Measurements from ENCODE around the gene CDK5RAP2. TPM values are rescaled to one million over a fixed set of nuclear protein-coding genes. Genes with fewer than 3 reads are reported as not detected.
"Not testable (repeated sequence)": the region's sequence is repeated elsewhere in the genome, so short reads cannot be mapped to it uniquely, and the experiment has no call there.

CDK5RAP2 gene
- polyA plus RNA-seq, 10 donors, result 35.5 to 54.8 (median 45.7) TPM

DNA sequence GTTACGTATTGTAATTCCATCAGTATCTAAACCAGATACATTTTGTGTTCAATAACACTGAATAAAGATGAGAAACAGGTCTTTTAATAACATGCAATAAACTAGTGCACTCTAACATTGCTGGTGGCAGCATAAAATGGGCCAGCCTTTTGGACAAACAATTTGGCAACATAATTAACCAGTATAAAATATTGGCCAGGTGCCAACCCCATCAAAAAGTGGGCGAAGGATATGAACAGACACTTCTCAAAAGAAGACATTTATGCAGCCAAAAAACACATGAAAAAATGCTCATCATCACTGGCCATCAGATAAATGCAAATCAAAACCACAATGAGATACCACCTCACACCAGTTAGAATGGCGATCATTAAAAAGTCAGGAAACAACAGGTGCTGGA, 64.5 kb downstream of the CDK5RAP2 start:
- not testable (repeated sequence) for DNase-seq

DNA sequence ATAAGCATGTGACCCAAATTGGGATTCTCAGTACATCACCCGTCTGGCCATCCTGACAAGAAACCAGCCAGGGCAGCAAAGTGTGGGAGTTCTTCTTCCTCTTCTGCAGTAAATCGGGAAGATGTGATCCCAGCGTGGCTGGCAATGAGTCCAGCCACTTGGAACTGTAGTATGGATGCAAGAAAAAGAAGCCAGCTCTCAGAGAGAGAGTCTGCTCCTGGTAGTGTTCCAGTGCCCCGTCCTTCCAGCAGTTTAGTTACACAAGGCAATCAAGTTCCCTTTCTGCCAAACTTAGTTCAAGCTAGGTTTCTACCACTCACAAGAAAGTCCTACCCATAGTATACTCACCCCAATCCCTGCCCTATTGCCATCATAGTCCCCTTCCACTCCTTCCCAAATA, 65.6 kb downstream of the CDK5RAP2 start:
- no peak for DNase-seq

DNA sequence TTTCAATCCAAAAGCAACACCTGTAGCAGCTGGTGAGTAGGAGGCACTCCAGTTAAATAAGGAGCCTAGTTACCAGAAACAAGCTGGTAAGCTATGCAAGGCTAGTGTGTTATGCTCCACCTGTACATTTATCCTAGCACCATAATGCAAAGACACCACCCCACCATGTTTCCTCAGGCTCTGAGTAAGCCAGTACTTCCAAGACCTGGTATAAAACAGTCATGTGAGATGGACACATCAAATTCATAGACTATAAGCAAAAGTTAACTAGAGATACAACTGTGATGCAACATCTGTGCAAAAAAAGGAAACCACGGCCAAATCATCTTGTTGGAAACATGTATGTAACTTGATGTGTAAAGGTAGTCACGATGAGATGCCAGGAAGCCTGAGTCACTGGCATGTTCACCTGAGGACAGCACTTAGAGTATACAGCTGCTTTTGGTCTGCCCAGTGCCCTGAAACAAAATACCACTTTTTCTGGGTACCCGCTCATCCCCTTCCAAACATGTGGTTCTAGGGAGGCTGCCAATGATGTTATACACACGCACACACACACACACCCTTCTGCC, 66.1 kb downstream of the CDK5RAP2 start:
- DNase-seq, result no peak

DNA sequence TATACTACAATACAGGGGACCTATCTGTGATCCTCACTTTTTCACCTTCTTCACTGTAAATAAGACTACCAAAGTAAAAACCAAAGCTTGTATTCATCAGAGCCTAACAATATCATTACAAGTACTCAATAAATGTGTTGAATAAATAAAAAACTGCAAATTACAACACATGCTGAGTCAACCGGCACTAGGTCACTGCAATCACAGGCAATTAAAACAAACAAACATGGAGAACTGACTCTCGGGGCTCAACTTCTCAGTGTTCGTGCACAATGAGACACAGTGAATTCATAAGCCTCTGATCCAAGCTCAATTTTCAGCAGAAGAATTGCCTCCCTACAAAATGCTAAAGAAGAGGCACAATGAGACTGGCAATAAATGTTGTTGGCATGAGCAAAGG, 69.2 kb downstream of the CDK5RAP2 start:
- DNase-seq, result no peak

DNA sequence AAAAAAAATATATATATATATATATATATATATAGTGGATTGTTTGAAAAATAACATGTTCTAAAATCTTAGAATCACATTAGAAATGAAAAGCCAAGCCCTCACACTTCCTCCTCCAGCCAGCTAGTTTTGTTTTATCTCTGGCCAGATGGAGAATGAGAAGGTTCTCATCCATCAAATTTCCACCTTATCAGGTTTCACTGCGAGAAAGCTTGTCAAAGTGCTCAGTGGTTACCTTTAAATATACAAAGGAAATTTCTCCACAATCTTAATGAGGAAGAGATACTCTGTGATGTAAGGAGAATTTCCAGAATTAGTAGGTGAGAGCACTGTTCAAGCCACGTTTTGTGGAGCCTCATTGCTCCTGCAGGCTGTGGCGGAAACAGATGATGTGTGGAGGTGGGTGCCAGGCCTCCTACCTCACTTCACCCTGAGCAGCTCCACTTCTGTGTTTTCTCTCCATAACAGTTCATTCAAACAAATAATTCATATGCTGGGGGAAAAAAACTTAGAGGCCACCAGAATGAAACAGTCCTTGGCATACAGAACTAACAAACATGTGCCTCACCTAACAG, 71.9 kb downstream of the CDK5RAP2 start:
- DNase-seq, result no peak

DNA sequence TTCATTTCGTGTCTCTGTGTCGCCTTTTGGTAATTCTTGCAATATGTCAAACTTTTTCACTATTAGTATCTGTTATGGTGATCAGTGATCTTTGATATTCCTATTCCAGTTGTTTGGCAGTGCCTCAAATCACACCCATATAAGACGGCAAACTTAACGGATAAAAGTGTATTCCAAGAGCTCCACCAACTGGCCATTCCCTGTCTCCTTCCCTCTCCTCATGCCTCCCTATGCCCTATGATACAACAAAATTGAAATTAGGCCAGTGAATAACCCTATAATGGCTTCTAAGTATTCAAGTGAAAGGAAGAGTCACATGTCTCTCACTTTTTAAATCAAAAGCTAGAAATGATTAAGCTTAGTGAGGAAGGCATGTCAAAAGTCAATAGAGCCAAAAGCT, 74.8 kb downstream of the CDK5RAP2 start:
- DNase-seq, result no peak

DNA sequence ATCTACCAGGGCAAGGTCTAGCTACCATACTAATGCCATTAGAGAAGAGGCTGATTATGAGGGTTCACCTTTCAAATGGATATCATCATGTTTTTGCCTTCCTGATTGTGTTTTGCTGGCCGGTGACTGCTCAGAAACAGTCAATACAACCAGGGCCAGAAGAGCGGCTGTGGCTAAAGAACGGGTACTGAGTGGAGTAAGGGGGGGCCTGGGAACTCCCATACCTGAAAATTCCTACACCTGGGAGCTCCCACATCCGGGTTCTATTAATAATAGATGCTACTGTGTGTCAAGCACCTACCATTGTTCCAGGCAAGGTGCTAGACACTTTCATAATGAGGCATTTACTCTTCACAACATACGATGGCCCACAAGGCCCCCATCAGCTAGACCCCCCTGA, 79.2 kb downstream of the CDK5RAP2 start:
- no peak for DNase-seq

DNA sequence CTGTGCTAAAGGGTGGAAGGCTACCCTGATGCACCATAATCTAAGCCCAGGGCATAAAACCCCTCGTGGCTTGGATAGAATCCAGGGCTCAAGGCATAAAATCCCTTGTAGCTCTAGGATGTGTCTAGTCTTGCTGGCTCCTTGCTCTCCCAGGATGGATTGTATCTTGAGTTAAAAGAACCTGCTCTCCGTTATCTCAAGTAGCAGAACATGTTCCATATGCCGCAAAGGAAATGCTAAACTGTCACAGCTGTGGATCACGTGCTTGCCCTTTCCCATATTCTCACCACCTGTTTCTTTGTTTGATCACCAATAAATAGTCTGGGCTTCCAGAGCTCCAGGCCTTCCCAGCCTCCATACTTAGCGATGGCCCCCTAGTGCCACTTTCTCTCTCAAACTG, 82.1 kb downstream of the CDK5RAP2 start:
- DNase-seq, result not testable (repeated sequence)

DNA sequence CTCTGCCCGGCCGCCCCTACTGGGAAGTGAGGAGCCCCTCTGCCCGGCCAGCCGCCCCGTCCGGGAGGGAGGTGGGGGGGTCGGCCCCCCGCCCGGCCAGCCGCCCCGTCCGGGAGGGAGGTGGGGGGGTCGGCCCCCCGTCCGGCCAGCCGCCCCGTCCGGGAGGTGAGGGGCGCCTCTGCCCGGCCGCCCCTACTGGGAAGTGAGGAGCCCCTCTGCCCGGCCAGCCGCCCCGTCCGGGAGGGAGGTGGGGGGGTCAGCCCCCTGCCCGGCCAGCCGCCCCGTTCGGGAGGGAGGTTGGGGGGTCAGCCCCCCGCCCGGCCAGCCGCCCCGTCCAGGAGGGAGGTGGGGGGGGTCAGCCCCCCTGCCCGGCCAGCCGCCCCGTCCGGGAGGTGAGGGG, 83.5 kb downstream of the CDK5RAP2 start:
- not testable (repeated sequence) for DNase-seq

DNA sequence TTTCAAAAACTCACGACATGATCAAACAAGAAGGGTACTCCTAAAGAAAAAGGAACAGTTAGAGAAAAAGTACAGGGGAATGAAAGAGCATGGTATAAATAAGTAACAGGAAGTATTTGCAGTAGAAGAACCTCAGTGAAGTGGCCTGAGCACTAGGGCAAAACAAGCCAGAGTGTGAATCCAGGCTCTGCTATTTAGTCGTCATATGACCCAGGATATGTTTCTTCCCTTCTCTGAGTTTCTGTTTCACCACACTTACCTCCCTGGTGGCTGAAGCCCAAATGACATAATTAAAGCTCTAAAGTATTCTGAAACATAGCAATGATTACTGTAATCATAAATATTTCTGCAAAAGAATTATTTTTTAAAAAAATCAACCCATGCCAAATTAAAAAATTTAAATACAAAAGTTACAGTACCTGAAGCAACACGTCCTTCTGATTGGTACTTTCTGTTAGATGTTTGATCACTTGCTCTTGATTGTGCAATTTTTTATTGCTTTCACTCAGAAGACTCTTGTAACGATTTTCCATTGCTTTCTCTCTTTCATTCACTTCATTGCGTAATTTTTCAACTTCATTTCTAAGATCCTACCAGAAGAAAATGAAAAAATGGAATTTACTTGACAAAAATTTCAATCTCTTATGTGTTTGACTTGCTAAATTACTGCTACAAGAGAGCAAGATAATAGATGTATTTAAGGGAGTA, 88.9 kb downstream of the CDK5RAP2 start:
- no peak for DNase-seq

DNA sequence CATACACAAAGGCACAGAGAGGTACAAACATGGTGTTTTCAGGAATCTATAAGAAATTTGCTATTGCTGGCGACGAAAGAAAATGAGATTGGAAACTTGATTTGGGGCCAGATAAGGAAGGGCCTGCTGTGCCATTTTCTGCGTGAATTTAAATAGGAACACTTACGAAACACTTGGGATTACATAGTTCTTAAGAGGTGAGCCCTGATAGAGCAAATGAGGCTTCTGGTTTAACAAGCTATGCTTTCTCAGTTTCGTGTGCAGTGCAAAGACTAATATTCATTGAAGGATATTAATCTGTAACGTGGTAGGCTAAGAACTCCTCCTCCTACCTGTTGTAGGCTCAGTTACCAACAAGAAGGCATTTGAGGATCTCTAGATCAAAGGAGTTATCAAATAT, 93.1 kb downstream of the CDK5RAP2 start:
- DNase-seq, result no peak

DNA sequence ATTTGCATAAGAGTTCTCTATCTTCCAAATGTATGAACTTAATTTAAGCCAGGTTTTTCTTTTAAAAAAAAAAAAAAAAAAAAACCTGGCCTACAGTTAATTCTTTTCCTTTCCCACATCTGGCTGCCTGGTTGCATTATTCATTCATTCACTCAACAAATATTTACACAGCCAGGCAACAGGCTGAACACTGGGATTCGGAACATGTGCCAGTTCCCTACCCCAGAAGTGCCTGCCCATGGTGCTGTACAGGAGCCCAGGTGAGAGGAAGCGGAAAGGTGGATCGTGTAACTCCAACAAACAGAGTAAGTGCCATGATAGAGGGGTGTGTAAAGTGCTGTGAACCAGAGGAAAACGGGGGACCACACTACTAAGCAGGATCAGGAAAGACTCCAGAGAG, 93.6 kb downstream of the CDK5RAP2 start:
- DNase-seq, result peak in 2 of 3 donors; percentile 22 to 25

DNA sequence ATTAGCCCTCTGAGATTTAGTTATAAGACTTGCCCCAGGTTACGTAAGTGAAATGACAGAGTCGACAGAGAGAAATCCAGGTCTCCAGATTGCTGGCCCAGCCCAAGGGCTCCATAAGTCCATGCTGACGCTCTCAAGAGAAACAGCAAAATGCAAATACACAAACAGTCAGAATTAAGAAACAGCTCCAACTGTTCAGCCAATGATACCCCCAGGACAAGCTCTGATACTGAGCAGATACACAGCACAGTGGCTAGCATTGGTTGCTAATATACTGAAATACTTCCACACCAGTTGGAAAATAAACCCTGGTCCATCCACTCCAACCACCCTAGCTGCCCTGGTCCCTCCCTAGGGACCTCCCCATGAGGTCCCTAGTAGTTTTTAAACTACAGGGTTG, 94.2 kb downstream of the CDK5RAP2 start:
- DNase-seq, result no peak

DNA sequence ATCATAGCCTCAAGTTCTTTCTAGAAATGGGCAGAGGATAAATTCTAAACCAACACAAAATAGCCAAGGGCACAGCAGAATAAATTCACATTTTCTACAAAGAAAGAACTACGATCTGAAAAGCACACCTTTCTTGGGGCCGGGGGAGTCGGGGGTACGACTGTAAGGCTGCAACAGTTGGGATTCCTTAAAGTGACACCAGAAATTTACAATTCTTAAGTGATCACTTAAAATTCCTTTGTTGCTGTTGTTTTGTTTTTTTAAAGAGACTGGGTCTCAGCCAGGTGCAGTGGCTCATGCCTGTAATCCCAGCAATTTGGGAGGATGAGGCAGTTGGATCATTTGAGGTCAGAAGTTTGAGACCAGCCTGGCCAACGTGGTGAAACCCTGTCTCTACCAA, 95.8 kb downstream of the CDK5RAP2 start:
- no peak for DNase-seq

DNA sequence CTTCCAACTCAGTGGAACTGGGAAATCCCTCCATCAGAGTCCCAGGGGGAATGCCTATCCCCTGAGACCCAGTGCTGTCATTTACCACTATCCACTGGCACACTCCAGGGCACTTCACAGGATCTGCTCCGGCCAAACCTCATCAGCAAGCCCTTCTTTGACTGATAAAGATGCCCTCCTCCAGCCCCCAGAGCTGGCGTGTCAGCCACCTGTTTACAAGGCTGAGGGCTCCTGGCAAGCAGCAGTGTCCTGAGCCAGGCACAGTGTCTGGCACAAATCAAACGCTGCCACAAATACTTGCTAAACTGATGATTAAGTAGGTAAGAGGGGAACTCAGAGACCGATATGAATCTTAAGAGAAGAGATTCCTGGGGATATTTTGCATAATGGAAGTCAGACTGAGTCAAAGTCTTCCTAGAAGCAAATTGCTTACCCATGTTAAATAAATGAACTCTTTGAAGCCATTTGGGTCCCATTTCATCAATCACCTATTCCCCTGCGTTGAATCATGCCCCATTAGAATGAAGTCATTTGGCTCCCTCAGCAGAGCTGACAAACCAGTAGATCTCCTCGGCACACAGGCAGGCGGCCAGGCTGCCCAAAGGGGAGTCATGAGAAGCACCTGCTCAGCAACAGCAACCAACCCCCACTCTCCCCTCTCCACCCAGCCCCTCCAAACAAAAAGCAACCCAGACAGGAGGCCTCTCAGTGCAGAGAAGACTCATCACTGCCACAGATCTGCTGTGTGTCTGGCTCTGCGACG, 97.4 kb downstream of the CDK5RAP2 start:
- no peak for DNase-seq

DNA sequence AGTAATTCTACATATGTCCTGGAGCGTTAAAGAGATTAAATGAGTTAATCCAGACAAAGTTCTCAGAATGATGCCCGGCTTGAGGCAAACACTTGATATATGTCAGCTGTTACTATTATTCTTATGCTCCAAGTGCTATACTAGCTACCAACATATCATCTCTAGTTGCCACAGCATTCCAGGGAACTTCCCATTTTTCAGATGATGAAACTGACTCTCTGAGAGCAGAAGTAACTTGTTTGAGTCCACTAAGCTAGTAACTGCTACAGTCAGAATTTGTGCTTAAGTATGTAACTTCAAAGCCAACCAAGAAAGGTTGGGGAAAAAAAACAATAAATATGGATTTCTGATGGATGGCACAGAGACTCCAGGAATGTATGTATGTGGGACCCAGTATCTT, 98.1 kb downstream of the CDK5RAP2 start:
- no peak for DNase-seq

DNA sequence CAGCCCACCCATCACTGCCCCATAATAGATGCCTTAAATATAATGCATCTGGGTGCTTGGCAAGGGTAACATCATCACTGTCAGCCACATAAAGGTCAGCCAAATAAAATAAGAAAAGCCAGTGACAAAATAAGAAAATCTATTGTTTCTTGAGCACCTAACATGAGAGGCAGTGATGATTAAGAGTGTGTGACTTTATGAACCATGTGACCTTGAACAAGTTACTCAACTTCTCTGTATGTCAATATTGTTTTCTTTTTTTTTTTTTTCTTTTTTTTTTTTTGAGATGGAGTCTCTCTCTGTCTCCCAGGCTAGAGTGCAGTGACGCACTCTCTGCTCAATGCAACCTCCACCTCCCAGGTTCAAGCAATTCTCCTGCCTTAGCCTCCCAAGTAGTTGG, 98.7 kb downstream of the CDK5RAP2 start:
- no peak for DNase-seq

DNA sequence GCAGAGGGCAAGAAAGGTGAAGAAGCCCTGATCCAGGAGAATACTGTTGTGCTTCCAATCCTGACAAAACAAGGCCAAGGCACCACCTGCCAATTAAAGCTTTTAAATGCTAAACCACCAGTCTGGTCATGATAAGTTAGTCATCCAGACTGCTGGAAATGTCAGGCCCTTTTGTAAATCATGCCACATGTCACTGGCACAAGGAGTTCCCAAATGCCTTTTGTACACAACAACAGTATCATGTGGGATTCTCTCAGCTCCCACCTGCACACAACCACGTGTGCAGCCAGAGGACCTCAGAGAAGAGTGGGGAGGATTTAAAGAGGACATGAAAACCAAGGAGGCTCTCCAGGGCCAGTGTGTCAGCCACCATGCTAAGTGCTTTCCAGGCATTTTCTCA, 99.3 kb downstream of the CDK5RAP2 start:
- no peak for DNase-seq

DNA sequence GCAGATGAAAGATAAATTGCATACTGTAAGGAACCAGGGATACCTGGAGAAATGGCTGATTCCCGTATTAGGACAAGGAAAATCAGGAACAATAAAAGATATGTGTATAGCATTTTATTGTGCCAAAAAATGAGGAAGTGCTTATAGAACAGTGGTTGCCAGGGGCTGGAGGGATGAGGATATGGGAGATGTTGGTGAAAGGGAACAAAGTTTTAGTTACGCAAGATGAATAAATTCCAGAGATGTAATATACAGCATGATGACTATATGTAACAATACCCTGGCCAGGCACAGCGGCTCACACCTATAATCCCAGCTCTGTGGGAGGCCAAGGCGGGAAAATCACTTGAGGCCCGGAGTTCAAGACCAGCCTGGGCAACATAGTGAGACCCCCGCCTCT, 101.8 kb downstream of the CDK5RAP2 start:
- no peak for DNase-seq

DNA sequence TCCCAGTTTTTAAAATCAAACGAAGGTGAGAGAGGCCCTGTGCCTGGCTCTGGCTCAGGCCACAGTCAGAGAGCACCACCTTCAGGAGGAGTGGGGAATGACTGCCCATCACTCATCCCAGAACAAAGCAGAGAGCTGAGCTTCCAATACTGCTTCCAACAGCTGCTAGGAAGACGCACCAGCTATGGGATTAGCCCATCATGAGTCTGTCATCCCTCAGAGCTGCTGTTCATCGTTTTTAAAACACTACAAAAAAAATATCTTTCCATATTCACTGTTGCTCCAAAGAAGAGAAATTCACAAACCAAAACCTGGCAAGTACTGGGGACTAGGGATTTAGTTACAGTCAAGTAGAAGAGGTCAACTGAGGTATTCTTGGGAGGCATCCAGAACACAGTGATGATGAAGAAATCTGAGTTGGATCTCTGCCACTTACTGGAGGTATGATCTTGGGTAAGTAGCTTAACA, 102.4 kb downstream of the CDK5RAP2 start:
- peak; percentile 67 to 80 (median 72) for DNase-seq

DNA sequence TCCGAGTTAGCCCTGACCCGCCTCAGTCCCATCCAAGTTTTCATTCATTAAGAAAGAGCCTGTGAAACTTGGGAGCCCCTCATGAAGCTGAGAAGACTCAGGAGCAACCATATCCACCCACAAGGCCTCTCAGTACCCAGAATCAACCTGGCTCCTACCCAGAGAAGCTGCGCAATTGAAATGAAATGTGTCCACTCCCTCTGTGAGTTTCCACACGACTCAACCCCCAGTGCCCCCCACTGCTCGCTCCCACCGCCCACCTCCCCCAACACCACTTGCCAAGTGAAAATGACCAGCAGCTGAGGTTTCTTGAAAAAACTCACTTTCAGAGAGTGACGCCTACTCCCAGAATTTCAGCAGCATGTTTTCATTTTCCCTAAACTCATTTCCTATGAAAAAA, 104.6 kb downstream of the CDK5RAP2 start:
- peak in 2 of 3 donors; percentile 22 to 47 for DNase-seq

DNA sequence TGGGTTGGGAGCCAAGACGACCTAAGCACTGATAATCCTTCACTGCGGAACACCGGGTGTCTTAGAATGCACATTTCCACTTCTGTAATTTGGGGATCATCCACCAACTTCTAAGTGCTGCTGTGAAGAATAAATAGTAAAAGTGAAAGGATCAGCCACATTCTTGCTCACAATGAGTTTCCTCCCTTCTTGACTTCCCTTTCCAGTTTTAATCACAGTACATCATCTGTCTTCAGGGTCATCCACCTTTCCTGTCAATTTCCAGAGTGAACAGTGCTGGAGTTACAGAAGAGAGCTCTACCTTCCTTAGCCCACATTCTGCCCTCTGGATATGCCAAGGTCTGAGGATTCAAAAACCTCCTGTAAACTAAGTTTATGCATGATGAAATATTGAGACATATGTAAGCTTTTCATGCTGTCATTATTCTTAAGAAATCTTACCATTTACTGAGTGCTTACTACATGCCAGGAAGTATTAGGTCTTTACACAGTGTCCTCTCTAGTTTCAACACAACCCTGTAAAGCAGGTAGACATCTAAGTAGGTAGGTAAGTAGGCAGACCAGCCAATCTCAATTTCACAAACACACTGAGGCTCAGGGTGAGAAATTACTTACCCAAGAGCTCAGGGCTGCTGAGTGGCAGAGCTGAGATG, 105.2 kb downstream of the CDK5RAP2 start:
- no peak for DNase-seq

Measured in muscle of back (tissue), 11 donors.